Measurements from ENCODE around the gene GPR39.

DNA sequence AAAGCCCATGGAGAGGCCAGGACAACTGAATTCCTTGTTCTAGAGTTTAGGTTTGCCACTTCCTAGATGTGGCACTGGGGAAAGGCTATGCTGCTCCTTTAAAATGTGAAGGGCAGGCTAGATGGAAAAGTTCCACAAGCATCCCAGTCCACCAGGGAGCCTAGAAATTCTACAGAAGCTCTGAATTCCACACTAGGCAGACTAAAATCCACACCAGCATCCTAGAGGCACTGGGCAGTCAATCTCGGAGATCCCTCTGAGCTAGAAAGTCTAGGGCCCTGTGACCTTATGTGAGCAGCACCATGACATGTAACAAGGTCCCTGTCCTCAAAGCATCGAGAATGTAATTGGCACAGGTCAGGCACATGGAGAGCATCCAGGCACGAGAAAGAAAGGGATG lies 181.9 kb downstream of the GPR39 start:
- TF ChIP-seq CTCF (IDR thresholded peaks at IDR 0.05) (no peak), EP300 (IDR thresholded peaks at IDR 0.05) (no peak), POLR2A (IDR thresholded peaks at IDR 0.05) (no peak), POLR2AphosphoS5 (IDR thresholded peaks at IDR 0.05) (no peak)
